ENCODE results near the gene IFNL3.

DNA sequence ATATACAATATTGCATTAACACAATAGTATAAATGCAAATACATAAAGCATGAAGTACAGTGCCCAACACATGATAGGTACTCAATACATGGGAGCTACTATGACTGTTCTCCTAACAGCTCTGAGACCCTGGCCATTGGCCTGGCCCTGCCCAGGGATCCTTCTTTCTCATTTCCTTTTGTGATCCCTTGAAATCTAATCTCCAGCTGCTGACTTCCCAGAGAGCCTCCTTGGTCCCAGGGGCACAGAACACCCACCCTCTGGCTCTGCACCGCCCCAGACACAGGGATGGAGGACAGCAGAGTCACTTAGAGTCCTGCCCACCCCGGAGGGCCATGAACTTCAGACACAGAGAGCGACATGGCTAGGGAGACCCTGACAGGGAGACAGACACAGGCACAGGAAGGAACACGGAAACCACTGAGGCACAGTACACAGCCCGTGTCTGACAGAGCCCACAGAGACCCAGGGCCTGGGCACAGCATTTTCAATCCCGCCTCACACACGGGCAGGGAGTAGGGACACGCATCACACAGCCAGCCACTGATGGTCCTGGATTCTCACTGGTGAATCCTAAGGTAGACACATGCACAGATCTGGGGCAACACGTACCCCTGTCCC, 36.5 kb downstream of the IFNL3 start:
- TF ChIP-seq, protein P1, sequence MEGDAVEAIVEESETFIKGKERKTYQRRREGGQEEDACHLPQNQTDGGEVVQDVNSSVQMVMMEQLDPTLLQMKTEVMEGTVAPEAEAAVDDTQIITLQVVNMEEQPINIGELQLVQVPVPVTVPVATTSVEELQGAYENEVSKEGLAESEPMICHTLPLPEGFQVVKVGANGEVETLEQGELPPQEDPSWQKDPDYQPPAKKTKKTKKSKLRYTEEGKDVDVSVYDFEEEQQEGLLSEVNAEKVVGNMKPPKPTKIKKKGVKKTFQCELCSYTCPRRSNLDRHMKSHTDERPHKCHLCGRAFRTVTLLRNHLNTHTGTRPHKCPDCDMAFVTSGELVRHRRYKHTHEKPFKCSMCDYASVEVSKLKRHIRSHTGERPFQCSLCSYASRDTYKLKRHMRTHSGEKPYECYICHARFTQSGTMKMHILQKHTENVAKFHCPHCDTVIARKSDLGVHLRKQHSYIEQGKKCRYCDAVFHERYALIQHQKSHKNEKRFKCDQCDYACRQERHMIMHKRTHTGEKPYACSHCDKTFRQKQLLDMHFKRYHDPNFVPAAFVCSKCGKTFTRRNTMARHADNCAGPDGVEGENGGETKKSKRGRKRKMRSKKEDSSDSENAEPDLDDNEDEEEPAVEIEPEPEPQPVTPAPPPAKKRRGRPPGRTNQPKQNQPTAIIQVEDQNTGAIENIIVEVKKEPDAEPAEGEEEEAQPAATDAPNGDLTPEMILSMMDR (conservative IDR thresholded peaks at IDR 0.05) = no peak
- TF ChIP-seq ZFX (IDR thresholded peaks at IDR 0.05) = no peak

All from C4-2B (cell line).